ENCODE measurements around the gene TMPRSS3.
A peak's percentile ranks its signal among the peaks of the same experiment; 100 is the strongest.

TMPRSS3 gene

GRCh38 chr21:42395905-42396651 is at the start of gene TMPRSS3:
Gene TMPRSS3 (minus strand): TSS chr21:42396052. CDS start chr21:42395417, 635 bp downstream.
- DNase-seq (ENCODE audit: low read depth in 2 of 2), result no peak

GRCh38 chr21:42445311-42445710 is 49.5 kb upstream of the TMPRSS3 start:
- no peak for DNase-seq (ENCODE audit: low read depth in 2 of 2)

- DNase-seq (ENCODE audit: low read depth in 2 of 2), result no peak
Observed at GRCh38 chr21:42444745-42445059, 48.9 kb upstream of the TMPRSS3 start.

- no peak for DNase-seq (ENCODE audit: low read depth in 2 of 2)
Observed at GRCh38 chr21:42443876-42444744, 48.3 kb upstream of the TMPRSS3 start.

GRCh38 chr21:42443181-42443785 is 47.4 kb upstream of the TMPRSS3 start:
- DNase-seq (ENCODE audit: low read depth in 2 of 2), result no peak

- DNase-seq (ENCODE audit: low read depth in 2 of 2), result no peak
Observed at GRCh38 chr21:42441963-42442362, 46.1 kb upstream of the TMPRSS3 start.

- DNase-seq (ENCODE audit: low read depth in 2 of 2), result no peak
Observed at GRCh38 chr21:42440187-42440792, 44.4 kb upstream of the TMPRSS3 start.

- DNase-seq (ENCODE audit: low read depth in 2 of 2), result peak in 1 of 2 donors; percentile 59
Observed at GRCh38 chr21:42439284-42440186, 43.7 kb upstream of the TMPRSS3 start.

- DNase-seq (ENCODE audit: low read depth in 2 of 2), result no peak
Observed at GRCh38 chr21:42438316-42439205, 42.7 kb upstream of the TMPRSS3 start.

GRCh38 chr21:42437786-42438185 is 41.9 kb upstream of the TMPRSS3 start:
- no peak for DNase-seq (ENCODE audit: low read depth in 2 of 2)

- no peak for DNase-seq (ENCODE audit: low read depth in 2 of 2)
Observed at GRCh38 chr21:42436914-42437313, 41.1 kb upstream of the TMPRSS3 start.

- DNase-seq (ENCODE audit: low read depth in 2 of 2), result no peak
Observed at GRCh38 chr21:42435833-42436232, 40.0 kb upstream of the TMPRSS3 start.

- no peak for DNase-seq (ENCODE audit: low read depth in 2 of 2)
Observed at GRCh38 chr21:42435401-42435800, 39.5 kb upstream of the TMPRSS3 start.

GRCh38 chr21:42434884-42435283 is 39.0 kb upstream of the TMPRSS3 start:
- no peak for DNase-seq (ENCODE audit: low read depth in 2 of 2)

- no peak for DNase-seq (ENCODE audit: low read depth in 2 of 2)
Observed at GRCh38 chr21:42433946-42434551, 38.2 kb upstream of the TMPRSS3 start.

GRCh38 chr21:42432695-42433094 is 36.8 kb upstream of the TMPRSS3 start:
- no peak for DNase-seq (ENCODE audit: low read depth in 2 of 2)

GRCh38 chr21:42431196-42431595 is 35.3 kb upstream of the TMPRSS3 start:
- no peak for DNase-seq (ENCODE audit: low read depth in 2 of 2)

- DNase-seq (ENCODE audit: low read depth in 2 of 2), result no peak
Observed at GRCh38 chr21:42430521-42430920, 34.7 kb upstream of the TMPRSS3 start.

- no peak for DNase-seq (ENCODE audit: low read depth in 2 of 2)
Observed at GRCh38 chr21:42429856-42430255, 34.0 kb upstream of the TMPRSS3 start.

GRCh38 chr21:42429021-42429420 is 33.2 kb upstream of the TMPRSS3 start:
- DNase-seq (ENCODE audit: low read depth in 2 of 2), result no peak

All from activated CD8-positive, alpha-beta memory T cell treated with anti-CD3 and anti-CD28 coated beads for 4 hours (primary cell).